CD4-positive, alpha-beta T cell (primary cell): Measurements from ENCODE around the gene CLEC10A. TPM values are rescaled to one million over a fixed set of nuclear protein-coding genes. Genes with fewer than 3 reads are reported as not detected.
"Not testable (repeated sequence)": the region's sequence is repeated elsewhere in the genome, so short reads cannot be mapped to it uniquely, and the experiment has no call there.

Experiments used
- ATAC-seq: fragments of 200-7000 bp; cut with Tn5 transposase; one replicate; pipeline ENCODE4 v1.10.0; 2022; ENCODE audit warnings: mild to moderate bottlenecking; ENCODE audit not compliant: poor library complexity
- CTCF ChIA-PET: fragments of 350-600 bp; sonication (Branson Sonifier 250); formaldehyde crosslinking; loops from one replicate; lab custom pipeline; 2021; ENCODE audit warnings: antibody characterized with exemption, inconsistent platforms; lab: Charles Lee
- POLR2A ChIA-PET: fragments of 350-600 bp; sonication (Branson Sonifier 250); formaldehyde crosslinking; loops from one replicate; lab custom pipeline; 2021; ENCODE audit warnings: antibody characterized with exemption, inconsistent platforms; lab: Charles Lee
- DNase-seq, 14 experiments: peaks; one replicate each; pipeline ENCODE4 v3.0.0-alpha.2; 2013 to 2020; ENCODE audit warnings: mixed read lengths in 2 of 14
- H3K27ac ChIP-seq, 2 donors: one replicate each; pipeline versions ENCODE4 v1.5.1 to v1.7.0; 2013; ENCODE audit warnings: low read length in 2 of 2, low read depth in 1 of 2, mild to moderate bottlenecking in 1 of 2
- H3K27me3 ChIP-seq, 2 experiments: 1 replicate in 1 of 2; 2 replicates in 1 of 2; pipeline versions ENCODE4 v1.6.1 to v1.7.0; 2013; ENCODE audit warnings: low read length in 2 of 2, control low read depth in 1 of 2, mild to moderate bottlenecking in 1 of 2, moderate library complexity in 1 of 2; ENCODE audit not compliant: insufficient read depth in 2 of 2, control insufficient read depth in 1 of 2
- H3K36me3 ChIP-seq: one replicate; pipeline ENCODE4 v1.6.1; 2013; ENCODE audit warnings: low read length, control low read depth; ENCODE audit not compliant: insufficient read depth
- H3K4me1 ChIP-seq: one replicate; pipeline ENCODE4 v1.6.1; 2013; ENCODE audit warnings: low read length, control low read depth; ENCODE audit not compliant: insufficient read depth
- H3K4me3 ChIP-seq: one replicate; pipeline ENCODE4 v1.5.1; 2013; ENCODE audit warnings: mild to moderate bottlenecking, low read length, moderate library complexity
- H3K9me3 ChIP-seq, 2 experiments: 1 replicate in 1 of 2; 2 replicates in 1 of 2; pipeline versions ENCODE4 v1.6.1 to v1.7.0; 2013; ENCODE audit warnings: low read length in 2 of 2, mild to moderate bottlenecking in 2 of 2, control low read depth in 1 of 2, moderate library complexity in 1 of 2; ENCODE audit not compliant: control insufficient read depth in 1 of 2, insufficient read depth in 1 of 2
- H3K27ac Mint-ChIP-seq: one replicate; pipeline ENCODE4 v1.8.0; 2020; ENCODE audit warnings: mixed read lengths
- H3K27me3 Mint-ChIP-seq: one replicate; pipeline ENCODE4 v1.8.0; 2021; ENCODE audit warnings: mixed read lengths
- H3K36me3 Mint-ChIP-seq: one replicate; pipeline ENCODE4 v1.8.0; 2021; ENCODE audit warnings: low read depth, mixed read lengths
- H3K4me1 Mint-ChIP-seq: one replicate; pipeline ENCODE4 v1.8.0; 2021; ENCODE audit warnings: low read depth, mixed read lengths
- H3K4me3 Mint-ChIP-seq: one replicate; pipeline ENCODE4 v1.8.0; 2020; ENCODE audit warnings: mild to moderate bottlenecking, mixed read lengths
- H3K9me3 Mint-ChIP-seq: one replicate; pipeline ENCODE4 v1.8.0; 2020; ENCODE audit warnings: mixed read lengths
- CTCF ChIP-seq: fragments of 200-600 bp; IDR thresholded peaks from one replicate; pipeline ENCODE4 v1.8.0; 2022; ENCODE audit warnings: antibody characterized with exemption, mild to moderate bottlenecking
- intact Hi-C, 2 experiments: fragments of 100-400 bp; cut with DNase I in 1 of 2; cut with micrococcal nuclease in 1 of 2; formaldehyde crosslinking; loops; one replicate each; pipeline versions ENCODE4 v1.15.1 to v1.9.0; 2023 to 2025; cut with DNase I, micrococcal nuclease
- total RNA-seq, 174 experiments: library from RNA in 2 of 174; stranded (reverse) in 2 of 174; gene quantifications; one replicate each; pipeline ENCODE4 v1.2.3 and lab custom pipeline; 2021 to 2026

CLEC10A gene
- total RNA-seq, 2 experiments from 2014 or later, result 0.59 to 0.96 TPM

- H3K27ac ChIP-seq, result no peak overlapping the region
- POLR2A ChIA-PET, result no interaction called here
- H3K9me3 Mint-ChIP-seq, result no peaks in the 10 kb centered on the region
- ATAC-seq, result no peak
- H3K27ac Mint-ChIP-seq, result no peak overlapping the region
- CTCF ChIA-PET, result interaction anchor here (1.1 to 1.8 kb wide), 2 partner anchors 12 to 73 kb away, joined by 3 to 6 read pairs; no protein-coding TSS in a partner anchor
- H3K4me1 ChIP-seq, result no peaks in the 10 kb centered on the region
- TF ChIP-seq CTCF, result no peak
- H3K4me3 Mint-ChIP-seq, result no peak overlapping the region
- no peaks in the 10 kb centered on the region for H3K4me1 Mint-ChIP-seq
- H3K27me3 Mint-ChIP-seq, result peaks cover 18% of the 10 kb centered on the region
- intact Hi-C loops, result no loop called here
- no peaks in the 10 kb centered on the region for H3K36me3 ChIP-seq
- H3K4me3 ChIP-seq, result no peak overlapping the region
- peaks cover 0 to 2% of the 10 kb centered on the region in 2 experiments for H3K27me3 ChIP-seq
- H3K36me3 Mint-ChIP-seq, result no peaks in the 10 kb centered on the region
- DNase-seq, result no peak
- H3K9me3 ChIP-seq, result no peaks in the 10 kb centered on the region
Observed at GRCh38 chr17:7124923-7125322, 44.9 kb upstream of the CLEC10A start.

GRCh38 chr17:7123844-7124243 lies 43.8 kb upstream of the CLEC10A start:
- H3K27me3 ChIP-seq, result peaks cover 0 to 2% of the 10 kb centered on the region in 2 experiments
- H3K36me3 ChIP-seq, result no peaks in the 10 kb centered on the region
- ATAC-seq (no peak), DNase-seq (no peak)
- H3K27ac ChIP-seq, result no peak overlapping the region
- H3K4me1 Mint-ChIP-seq, result no peaks in the 10 kb centered on the region
- no peak overlapping the region for H3K27ac Mint-ChIP-seq
- TF ChIP-seq CTCF, result no peak
- H3K9me3 Mint-ChIP-seq, result no peaks in the 10 kb centered on the region
- intact Hi-C loops, result no loop called here
- peaks cover 24% of the 10 kb centered on the region for H3K27me3 Mint-ChIP-seq
- CTCF ChIA-PET, result interaction anchor here (1.1 to 1.8 kb wide), 2 partner anchors 13 to 72 kb away, joined by 3 to 6 read pairs; no protein-coding TSS in a partner anchor
- POLR2A ChIA-PET, result no interaction called here
- H3K9me3 ChIP-seq, result no peaks in the 10 kb centered on the region
- H3K4me1 ChIP-seq, result no peaks in the 10 kb centered on the region
- H3K4me3 ChIP-seq, result no peak overlapping the region
- no peaks in the 10 kb centered on the region for H3K36me3 Mint-ChIP-seq
- H3K4me3 Mint-ChIP-seq, result no peak overlapping the region

DNA sequence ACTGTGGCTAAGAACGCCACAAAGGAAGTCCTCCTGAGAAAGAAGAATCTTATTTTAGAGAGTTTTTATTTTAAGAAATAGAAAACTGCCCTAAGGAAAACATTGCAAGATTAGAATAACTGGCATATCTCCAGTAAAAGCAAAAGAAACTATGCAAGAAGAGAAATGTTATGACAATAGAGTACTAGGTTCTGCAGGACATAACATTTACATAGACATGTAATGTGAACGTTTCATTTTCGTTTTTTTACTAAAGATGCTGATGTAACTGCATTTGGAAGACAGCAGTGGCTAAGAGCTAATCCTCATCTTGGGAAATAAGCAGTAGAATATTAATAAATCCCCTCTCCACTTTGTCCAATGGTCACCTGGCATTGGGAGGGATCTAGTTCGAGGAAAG lies 42.3 kb upstream of the CLEC10A start:
- Histone ChIP-seq H3K27ac (no peak overlapping the region), H3K36me3 (no peaks in the 10 kb centered on the region), H3K27me3 (peaks cover 0 to 2% of the 10 kb centered on the region in 2 experiments), H3K9me3 (no peaks in the 10 kb centered on the region), H3K4me3 (no peak overlapping the region), H3K4me1 (no peaks in the 10 kb centered on the region)
- H3K36me3 Mint-ChIP-seq, result no peaks in the 10 kb centered on the region
- TF ChIP-seq CTCF, result no peak
- H3K9me3 Mint-ChIP-seq, result no peaks in the 10 kb centered on the region
- DNase-seq (no peak), ATAC-seq (no peak)
- intact Hi-C loops, result no loop called here
- H3K4me3 Mint-ChIP-seq, result no peak overlapping the region
- ChIA-PET POLR2A (no interaction called here), CTCF (no interaction called here)
- H3K27ac Mint-ChIP-seq, result no peak overlapping the region
- no peaks in the 10 kb centered on the region for H3K4me1 Mint-ChIP-seq
- H3K27me3 Mint-ChIP-seq, result peaks cover 24% of the 10 kb centered on the region

GRCh38 chr17:7120635-7121034 lies 40.6 kb upstream of the CLEC10A start:
- CTCF ChIA-PET, result interaction anchor here (0.8 kb wide), 1 partner anchor 11 kb away, joined by 4 read pairs; no protein-coding TSS in a partner anchor
- H3K4me1 ChIP-seq, H3K27ac ChIP-seq, H3K36me3 Mint-ChIP-seq, H3K36me3 ChIP-seq, H3K4me1 Mint-ChIP-seq, H3K4me3 ChIP-seq, POLR2A ChIA-PET, intact Hi-C loops, H3K4me3 Mint-ChIP-seq, H3K27ac Mint-ChIP-seq, H3K9me3 ChIP-seq, H3K27me3 ChIP-seq, ATAC-seq, H3K9me3 Mint-ChIP-seq: not testable (repeated sequence)
- peak in 1 of 14 experiments; percentile 27 for DNase-seq
- H3K27me3 Mint-ChIP-seq, result peaks cover 24% of the 10 kb centered on the region
